GOT3 (cell line): ENCODE measurements around the gene NAA16.

ENCODE experiments used
- DNase-seq: peaks from one replicate; lab custom pipeline; 2025; ENCODE audit warnings: mixed read lengths; lab: John Stamatoyannopoulos, UW

The NAA16 gene

DNA sequence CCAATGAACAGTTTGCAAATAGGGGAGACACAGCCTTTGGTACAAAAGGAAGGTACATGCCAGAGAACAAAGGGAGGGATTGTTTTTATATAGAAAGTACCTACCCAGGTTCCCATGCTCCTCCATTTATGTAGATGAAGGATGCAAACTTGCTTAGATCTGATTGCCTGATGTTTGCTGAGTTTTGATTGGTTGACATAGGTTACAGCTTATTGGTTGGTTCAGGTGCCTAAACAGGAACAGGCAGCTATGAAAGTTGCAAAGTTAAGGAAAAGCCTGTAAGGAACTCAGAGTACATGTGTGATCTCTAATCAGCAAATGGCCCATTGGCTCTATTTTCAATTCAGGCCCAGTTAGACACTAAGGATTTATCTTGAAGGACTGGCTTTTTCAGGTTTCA is 6.5 kb upstream of the NAA16 start:
- no peak for DNase-seq

DNA sequence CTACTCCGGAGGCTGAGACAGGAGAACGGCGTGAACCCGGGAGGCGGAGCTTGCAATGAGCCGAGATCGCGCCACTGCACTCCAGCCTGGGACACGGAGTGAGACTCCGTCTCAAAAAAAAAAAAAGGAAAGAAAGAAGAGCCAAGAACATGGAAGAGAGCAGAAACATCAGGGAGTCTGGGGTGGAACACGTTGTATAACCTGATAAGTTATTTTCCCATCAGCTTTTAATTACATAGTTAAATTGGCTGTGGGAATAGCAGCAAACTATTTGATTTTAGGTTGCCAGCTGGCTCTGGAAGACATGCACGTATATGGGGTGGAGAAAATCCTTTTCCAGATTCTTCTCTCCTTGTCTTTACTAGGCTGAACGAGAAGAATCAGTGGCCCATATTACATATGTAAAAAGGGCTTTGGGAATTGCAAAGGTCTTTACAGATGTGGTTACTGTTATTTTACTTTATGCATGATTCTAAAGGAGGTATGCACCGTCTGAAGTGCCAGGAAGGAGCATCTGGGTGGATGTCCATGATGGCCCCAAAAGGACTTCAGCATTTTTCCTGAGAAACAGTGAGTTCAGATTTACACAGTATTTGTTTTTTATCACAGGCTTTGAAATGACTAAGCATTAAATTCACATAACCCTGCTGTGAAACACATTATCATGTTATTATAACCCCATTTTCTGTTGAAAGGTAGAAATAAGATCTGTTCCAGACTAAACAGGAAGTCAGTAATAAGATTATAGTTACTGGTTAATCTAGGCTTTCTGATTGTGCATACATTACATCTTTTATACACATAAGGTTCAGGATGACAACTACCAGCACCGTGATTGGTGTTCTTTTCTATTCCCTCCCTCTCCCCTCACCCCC is 4.6 kb upstream of the NAA16 start:
- DNase-seq: no peak

DNA sequence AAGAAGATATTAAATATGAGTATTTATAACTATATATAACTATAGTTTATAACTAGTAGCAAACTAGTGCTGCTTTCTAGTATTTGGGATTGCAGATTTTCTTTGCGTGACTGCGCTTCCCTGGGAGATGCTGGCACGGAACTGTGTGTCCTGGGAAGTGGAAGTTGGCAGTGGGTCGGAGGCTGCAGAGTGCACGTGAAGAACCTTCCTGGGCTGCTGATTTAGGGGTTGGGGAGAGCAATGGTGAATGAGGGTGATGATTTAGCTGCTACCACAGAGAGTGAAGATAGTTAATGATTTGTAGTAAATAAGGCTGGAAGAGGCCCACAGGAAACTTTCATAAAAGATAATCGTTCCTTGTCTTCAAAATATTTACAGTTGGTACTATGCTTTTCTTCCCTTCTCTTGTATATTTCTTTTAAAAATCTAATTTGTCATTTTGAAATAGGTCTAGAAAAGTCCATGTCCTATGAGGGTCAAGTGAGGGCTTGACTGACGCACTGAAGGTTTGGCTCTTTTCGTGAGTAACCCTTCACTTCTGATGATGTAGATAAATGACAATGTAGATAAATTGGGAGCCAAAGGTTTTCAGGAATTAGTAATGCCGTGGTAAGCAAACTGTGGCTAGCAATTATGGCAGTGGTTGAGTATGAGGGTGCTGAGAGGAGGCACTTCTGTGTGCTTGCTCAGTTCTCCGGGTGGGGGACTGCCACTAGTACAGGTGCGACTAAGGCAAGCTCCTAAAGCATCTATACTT is 3.0 kb upstream of the NAA16 start:
- no peak for DNase-seq

DNA sequence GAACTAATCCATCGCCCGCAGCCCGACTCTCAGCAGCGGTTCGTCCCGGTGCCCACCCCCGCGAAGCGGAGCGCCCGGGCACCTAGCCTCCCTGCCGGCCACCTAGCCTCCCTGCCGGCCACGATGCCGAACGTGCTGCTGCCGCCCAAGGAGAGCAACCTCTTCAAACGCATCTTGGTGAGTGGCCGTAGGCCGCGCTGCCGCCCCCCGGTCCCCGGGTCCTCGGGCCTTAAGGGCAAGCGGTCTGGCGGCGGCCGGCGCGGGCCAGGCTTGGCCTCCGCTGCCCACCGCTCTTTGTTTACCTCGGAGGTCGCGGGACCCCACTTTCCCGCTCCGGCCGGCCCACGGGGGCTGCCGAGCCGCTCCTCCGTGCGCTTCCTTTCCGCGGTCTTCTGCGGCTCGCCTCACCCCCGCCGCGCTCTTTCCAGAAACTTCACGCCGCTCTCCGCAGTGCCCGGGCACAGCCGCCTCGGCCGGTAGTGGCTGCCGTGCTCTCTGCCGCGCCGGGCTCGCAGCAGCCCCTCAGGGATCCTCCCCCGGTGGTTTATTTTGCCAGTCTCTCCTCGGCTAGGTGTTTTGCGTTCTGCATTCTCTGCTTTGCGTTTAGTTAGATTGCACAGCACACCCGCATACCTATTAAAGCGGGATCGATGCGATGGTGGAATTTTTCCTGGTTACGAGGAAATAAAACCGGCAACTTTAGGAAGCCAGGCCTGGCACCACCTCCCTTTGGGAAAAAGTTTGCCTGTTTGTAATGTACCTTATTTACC is 524 bp downstream of the NAA16 start:
- no peak for DNase-seq

DNA sequence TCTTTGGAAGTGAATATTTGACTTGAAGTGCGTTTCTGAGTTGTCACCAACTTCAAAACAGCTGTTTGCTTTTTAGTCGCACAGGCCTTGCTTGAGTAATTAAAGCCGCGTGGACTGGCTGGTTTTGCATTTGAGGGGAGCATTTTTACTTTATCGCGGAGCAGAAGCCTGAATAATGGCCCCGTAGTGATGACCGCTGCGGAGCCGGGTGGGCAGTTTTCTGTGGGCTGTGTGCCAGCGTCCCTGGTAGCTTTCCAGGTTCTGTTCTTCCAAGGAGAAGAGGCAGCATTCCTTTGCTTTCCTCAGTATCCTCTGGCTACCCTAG is 1.1 kb downstream of the NAA16 start:
- no peak for DNase-seq

DNA sequence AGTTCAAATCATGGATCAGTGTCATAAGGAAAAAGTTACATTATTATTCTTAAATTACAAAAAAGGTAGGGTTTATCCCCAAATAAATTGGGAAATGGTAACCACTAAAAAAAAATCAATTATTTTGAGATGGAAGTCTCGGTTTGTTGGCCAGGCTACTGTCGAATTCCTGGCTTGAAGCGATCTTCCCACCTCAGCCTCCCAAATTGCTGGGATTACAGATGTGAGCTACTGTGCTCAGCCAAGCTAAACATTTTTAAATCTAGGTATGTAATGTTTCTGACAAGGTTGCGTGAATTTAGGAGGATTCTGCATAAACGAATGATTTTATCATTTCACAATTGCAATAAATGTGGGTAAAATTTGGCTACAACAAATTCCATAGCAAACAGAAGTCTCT is 2.0 kb downstream of the NAA16 start:
- no peak for DNase-seq

DNA sequence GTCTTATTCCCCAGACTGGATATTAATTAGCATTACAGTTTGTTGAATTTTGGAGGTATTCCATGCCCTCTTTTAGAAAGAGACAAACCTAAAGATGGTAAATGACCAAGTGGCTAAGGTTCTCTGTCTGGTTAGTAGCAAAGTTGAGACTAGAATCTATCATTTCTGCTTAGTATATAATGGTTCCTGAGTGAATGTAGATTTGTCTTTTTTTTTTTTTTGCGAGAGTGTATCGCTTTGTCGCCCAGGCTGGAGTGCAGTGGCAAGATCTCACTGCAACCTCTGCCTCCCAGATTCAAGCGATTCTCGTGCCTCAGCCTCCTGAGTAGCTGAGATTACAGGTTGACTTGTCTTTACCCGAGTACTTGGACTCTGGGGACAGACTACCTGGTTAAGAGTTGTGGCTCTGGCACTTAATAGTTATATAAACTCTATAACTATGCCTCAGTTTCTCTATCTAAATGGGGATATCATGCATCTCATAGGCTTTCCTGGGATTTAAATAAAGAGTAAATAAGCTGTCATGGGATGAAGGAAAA is 2.7 kb downstream of the NAA16 start:
- no peak for DNase-seq

DNA sequence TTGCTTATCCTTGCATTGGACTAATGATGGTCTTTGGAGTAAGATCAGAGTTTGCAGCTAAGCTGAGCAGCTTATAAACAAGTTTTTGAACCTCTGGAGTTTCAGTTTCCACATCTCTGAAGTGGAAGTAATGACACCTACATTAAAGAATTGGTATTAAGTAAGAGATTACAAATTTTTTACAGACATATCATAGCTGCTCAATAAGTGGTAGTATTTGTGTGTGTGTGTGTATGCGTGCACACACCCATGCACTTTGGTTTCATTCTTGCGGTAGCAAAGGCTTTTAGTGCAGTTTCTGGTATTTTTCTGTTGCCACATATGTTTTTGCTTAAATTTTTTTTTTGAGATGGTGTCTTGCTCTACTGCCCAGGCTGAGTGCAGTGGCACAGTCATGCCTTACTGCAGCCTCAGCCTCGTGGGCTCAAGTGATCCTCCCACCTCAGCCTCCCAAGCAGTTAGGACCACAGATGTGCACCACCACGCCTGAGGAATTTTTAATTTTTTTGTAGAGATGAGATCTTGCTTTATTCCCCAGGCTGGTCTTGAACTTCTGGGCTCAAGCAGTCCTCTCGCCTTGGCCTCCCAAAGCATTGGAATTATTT is 4.5 kb downstream of the NAA16 start:
- DNase-seq: no peak

DNA sequence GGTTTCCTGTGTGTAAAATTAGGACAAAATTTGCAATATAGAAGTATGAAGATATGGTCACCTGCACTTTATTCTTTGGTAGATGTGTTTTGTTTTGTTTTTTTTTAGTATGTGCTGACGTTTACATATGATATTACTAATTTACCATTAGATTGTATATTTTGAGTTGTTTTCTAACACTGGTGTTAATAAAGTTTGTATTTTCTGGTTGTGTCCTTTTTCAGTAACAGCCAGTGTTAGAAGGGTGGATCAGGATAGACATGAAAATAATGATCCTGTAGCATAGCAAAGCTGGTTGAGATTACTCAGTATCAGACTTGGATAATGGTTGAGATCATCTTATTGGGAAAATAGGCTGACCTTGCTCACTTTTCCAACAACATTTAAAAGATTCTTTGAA is 6.2 kb downstream of the NAA16 start:
- no peak for DNase-seq

DNA sequence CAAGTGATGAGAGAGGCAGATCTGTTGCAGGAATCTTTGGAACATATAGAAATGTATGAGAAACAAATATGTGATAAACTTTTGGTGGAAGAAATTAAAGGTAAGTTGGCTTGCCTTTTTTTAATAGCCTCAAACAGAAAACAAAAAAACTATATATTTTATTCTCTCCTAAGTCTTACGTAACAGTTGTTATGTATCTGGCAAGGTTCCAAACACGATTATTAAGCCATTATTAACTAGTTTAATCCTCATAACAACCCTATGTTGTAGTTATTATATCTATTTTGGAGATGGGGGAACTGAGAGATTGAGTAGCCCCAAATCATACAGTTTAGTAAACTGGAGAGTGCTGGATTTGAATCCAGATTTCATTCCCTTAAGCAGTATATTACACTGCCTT is 14.7 kb downstream of the NAA16 start:
- no peak for DNase-seq

DNA sequence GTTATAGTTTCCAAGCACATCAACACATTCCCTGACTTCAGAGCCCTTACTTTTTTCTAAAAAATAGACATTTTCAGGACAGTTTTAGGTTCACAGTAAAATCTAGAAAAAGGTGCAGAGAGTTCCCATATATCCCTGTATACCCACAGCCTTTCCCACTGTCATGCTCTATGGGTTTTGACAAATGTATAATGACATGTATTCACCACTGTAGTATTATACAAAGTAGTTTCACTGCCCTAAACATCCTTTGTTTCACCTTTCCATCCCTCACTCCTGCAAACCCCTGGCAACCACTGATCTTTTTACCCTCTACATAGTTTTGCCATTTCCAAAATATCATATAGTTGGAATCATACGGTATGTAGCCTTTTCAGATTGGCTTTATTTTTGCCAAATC is 15.6 kb downstream of the NAA16 start:
- no peak for DNase-seq

DNA sequence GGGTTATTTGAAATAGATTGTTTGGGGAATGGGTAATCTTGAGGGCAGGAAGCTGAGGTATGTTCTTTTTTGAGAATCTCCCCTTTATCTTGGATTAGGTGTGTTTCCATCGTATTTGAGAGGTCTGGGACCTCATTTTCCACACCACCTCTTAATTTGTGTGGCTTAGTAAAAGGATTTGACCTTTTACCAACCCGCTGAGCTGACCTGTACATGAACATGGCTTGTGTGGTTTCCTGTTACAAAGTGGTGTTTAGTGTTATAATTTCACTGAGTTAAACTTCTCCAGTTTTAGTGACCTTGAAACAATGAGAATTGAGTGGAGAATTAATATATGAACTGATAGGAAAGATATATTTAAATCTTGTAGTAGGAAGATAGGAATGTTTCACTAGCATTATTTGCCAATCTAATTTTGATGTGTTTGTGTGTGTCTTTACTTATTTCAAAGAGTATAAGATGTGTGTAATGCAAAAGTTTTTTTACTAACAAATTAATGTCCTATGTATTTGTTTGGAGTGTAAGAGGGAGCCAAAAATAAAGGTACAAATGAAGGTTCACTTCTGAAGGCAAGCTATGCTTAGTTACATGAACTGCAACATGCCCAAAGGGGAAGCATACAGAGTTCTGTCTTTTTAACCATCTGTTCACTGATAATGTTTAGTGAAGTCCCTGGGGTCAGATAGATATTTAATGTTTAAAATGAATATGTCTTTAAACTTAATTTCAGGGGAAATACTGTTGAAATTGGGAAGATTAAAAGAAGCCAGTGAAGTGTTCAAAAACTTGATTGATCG is 17.1 kb downstream of the NAA16 start:
- no peak for DNase-seq

DNA sequence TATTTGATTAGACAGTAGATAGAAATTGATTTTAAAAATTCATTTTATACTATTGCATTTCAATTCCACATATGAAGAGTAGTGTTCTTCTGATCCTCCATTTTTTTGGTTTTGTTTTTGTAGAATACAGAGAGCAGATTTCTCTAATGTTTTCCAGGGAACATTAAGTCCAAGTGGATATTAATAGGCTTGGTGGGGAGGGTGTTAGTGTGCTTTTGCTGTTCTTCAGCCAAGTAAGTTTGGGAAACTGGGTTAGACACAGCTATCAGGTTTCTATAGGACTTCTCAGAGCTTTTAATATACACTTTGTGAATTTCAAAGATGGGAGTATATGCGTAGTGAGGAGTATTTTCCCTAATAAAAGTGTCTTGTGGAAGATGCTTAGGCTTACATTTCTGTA is 21.8 kb downstream of the NAA16 start:
- DNase-seq: no peak

DNA sequence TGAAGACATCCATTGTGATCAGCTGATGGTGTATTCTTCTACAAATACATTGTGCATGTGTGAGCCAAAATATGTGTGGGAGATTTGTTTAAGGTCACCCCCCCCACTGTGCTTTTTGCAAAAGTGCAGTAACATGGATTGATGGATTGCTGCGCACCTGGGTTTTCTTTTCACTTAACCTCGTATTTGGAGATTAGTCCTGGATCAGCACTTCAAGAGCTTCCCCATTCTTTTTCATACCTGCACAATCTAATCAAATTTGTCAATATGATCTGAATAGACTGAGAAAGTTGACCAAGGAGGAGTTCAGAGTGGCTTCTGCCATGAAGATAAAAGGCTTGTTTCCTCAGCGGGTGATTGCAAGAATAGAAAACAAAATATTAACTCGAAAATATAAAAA is 23.7 kb downstream of the NAA16 start:
- no peak for DNase-seq

DNA sequence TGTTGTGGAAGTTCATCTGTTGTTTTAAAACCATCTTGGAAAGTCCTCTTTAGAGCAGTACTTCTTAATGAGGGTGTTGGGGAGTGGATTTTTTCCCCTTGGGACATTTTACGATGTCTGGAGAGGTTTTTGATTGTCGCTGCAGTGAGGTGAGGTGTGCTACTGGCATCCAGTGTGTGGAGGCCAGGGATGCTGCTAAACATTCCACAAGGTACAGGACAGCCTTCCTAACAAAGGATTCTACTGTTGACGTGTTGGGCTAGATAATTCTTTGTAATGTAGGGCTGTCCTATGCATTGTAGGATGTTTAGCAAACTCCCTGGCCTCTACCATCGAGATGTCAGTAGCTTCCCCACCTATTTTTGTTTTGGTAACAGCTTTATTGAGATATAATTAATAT is 33.3 kb downstream of the NAA16 start:
- no peak for DNase-seq

DNA sequence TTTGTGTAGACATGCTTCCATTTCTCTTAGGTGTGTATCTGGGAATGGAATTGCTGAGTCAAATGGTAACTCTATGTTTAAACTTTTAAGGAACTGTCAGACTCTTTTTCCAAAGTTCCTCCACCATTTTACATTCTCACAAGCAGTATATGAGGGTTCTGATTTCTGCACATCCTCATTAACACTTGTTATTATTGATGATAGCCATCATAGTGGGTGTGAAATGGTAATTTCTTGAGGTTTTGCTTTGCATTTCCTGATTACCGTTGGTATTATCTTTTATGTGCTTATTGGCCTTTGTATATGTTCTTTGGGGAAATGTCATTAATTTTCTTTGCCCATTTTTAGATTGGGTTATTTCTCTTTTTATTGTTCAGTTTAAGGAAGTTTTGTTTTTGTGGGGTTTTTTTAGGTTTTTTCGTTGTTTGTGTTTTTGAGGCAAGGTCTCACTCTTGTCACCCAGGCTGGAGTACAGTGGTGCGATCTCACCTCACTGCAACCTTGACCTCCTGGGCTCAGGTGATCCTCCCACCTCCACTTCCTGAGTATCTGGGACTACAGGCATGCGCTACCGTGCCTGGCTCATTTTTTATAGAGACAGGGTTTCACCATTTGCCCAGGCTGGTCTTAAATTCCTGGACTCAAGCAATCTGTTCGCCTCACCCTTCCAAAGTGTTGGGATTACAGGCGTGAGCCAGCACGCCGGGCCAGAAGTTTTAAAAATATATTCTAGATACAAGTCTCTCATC is 34.3 kb downstream of the NAA16 start:
- DNase-seq: no peak

DNA sequence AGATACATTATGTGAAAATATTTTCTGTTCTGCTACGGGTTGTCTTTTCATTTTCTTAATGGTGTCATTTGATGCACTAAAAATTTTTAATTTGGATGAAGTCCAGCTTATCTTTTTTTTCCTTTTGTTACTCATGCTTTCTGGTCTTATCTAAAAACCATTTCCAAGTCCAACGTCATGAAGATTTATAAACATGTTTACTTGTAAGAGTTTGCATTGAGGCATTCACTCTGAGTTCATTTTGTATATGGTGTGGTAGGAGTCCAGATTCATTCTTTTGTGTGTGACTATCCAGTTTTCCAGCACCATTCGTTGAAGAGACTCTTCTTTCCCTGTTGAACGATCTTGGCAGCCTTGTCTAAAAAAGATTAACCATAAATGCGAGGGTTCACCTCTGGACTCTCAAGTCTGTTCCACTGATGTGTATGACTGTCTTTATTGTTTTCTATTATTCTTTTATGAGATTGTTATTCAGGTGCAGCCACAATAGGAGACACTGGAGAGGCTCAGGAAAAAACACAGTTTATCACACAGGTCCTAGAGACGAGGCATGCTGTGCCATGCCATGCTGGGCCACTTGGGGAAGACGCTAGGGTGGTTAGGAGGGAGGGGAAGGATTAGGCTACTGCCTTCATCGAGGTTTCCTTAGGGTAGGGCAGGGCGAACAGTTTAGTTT is 35.0 kb downstream of the NAA16 start:
- DNase-seq: no peak

DNA sequence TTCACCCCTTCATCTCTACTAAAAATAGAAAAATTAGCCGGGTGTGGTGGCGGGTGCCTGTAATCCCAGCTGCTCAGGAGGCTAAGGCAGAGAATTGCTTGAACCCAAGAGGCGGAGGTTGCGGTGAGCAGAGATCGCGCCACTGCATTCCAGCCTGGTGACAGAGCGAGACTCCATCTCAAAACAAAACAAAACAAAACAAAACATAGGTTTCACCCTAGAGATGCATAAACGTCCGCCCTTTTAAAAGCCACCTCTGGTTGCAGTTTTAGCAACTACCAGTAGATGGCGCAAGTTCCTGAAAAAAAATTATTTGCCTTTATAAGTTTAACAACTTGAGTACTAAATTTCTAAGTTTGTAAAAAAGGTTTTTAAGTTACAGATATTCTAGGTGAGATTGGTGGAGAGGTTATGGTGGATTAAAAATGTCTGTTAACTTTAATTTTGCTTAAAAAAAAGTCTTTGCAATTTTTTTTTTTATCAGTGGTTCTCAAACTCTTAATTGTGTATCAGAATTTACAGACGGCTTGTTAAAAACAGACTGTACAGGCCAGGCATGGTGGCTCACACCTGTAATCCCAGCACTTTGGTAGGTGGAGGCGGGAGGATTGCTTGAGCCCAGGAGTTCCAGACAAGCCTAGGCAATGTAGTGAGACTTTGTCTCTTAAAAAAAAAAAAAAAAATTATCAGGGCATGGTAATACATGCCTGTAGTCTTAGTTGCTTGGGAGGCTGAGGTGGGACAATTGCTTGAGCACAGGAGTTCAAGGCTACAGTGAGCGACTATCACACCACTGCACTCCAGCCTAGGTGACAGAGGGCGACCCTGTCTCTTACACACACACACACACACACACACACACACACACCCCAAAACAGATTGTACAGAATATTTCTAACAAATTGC is 42.1 kb downstream of the NAA16 start:
- no peak for DNase-seq

DNA sequence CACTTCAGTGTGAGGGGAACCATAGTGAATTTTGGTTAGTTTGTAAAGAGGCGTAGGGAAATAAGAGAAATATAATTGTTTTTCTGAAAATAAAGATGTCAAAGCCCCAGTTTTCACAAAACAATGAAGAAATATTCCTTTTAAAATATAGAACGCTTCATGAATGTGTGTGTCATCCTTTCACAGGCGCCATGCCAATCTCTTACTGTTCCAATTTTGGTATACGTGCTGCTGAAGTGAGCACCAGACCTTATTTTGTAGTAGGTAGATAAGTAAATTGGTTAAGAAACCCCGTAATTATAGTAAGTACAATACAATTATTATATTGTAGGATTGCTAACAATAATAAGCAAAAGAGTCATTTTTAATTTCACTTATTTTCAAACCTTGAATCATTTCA is 43.3 kb downstream of the NAA16 start:
- DNase-seq: no peak
